ES-I3 (cell line): Measurements from ENCODE around the gene SGPL1.

Experiments used
- H3K36me3 ChIP-seq: 2 replicates; pipeline ENCODE4 v1.6.1; 2013; ENCODE audit warnings: mild to moderate bottlenecking, low read length, control low read depth, moderate library complexity; ENCODE audit not compliant: insufficient read depth
- H3K4me1 ChIP-seq: 2 replicates; pipeline ENCODE4 v1.6.1; 2013; ENCODE audit warnings: mild to moderate bottlenecking, control low read depth, low read length; ENCODE audit not compliant: insufficient read depth
- H3K9ac ChIP-seq: 2 replicates; pipeline ENCODE4 v1.6.1; 2013; ENCODE audit warnings: low read depth, mild to moderate bottlenecking, low read length, moderate library complexity
- H3K9me3 ChIP-seq: 2 replicates; pipeline ENCODE4 v1.6.1; 2013; ENCODE audit warnings: mild to moderate bottlenecking, low read length, moderate library complexity; ENCODE audit not compliant: control insufficient read depth, insufficient read depth

The SGPL1 gene

GRCh38 chr10:70814126-70814525 lies 1.6 kb upstream of the SGPL1 start:
- Histone ChIP-seq H3K36me3 (peaks cover 2% of the 10 kb centered on the region), H3K4me1 (no peaks in the 10 kb centered on the region; the same call in 1 of the 2 replicates), H3K9ac (no peak overlapping the region), H3K9me3 (no peaks in the 10 kb centered on the region)

GRCh38 chr10:70816220-70816894 lies 609 bp downstream of the SGPL1 start:
- H3K4me1 ChIP-seq, result no peaks in the 10 kb centered on the region
- H3K36me3 ChIP-seq, result peaks cover 4% of the 10 kb centered on the region
- peak overlapping the region; percentile 71 for H3K9ac ChIP-seq

GRCh38 chr10:70820976-70821750 lies 5.4 kb downstream of the SGPL1 start:
- Histone ChIP-seq H3K9me3 (no peaks in the 10 kb centered on the region), H3K36me3 (peaks cover 4% of the 10 kb centered on the region), H3K4me1 (no peaks in the 10 kb centered on the region), H3K9ac (no peak overlapping the region)

More at GRCh38 chr10:70816220-70816894, 609 bp downstream of the SGPL1 start:
- no peaks in the 10 kb centered on the region for H3K9me3 ChIP-seq

- no peaks in the 10 kb centered on the region for H3K4me1 ChIP-seq
- H3K9ac ChIP-seq, result no peak overlapping the region
- H3K36me3 ChIP-seq, result peaks cover 4% of the 10 kb centered on the region
- H3K9me3 ChIP-seq, result no peaks in the 10 kb centered on the region
Measured at GRCh38 chr10:70822076-70822820, 6.5 kb downstream of the SGPL1 start.

GRCh38 chr10:70827086-70827757 lies 11.5 kb downstream of the SGPL1 start:
- no peak overlapping the region for H3K9ac ChIP-seq
- no peaks in the 10 kb centered on the region for H3K4me1 ChIP-seq
- no peaks in the 10 kb centered on the region for H3K36me3 ChIP-seq
- H3K9me3 ChIP-seq, result no peaks in the 10 kb centered on the region

GRCh38 chr10:70828923-70829322 lies 13.2 kb downstream of the SGPL1 start:
- Histone ChIP-seq H3K9ac (no peak overlapping the region), H3K36me3 (no peaks in the 10 kb centered on the region), H3K4me1 (no peaks in the 10 kb centered on the region), H3K9me3 (no peaks in the 10 kb centered on the region)

GRCh38 chr10:70829543-70829942 lies 13.8 kb downstream of the SGPL1 start:
- Histone ChIP-seq H3K4me1 (no peaks in the 10 kb centered on the region), H3K9me3 (no peaks in the 10 kb centered on the region), H3K36me3 (no peaks in the 10 kb centered on the region), H3K9ac (no peak overlapping the region)

- Histone ChIP-seq H3K36me3 (no peaks in the 10 kb centered on the region), H3K4me1 (no peaks in the 10 kb centered on the region), H3K9ac (no peak overlapping the region), H3K9me3 (no peaks in the 10 kb centered on the region)
Measured at GRCh38 chr10:70830164-70830563, 14.4 kb downstream of the SGPL1 start.

GRCh38 chr10:70832221-70832620 lies 16.5 kb downstream of the SGPL1 start:
- H3K4me1 ChIP-seq, result no peaks in the 10 kb centered on the region
- H3K36me3 ChIP-seq, result no peaks in the 10 kb centered on the region
- H3K9ac ChIP-seq, result no peak overlapping the region
- H3K9me3 ChIP-seq, result no peaks in the 10 kb centered on the region

GRCh38 chr10:70832852-70833528 lies 17.2 kb downstream of the SGPL1 start:
- H3K9me3 ChIP-seq, result peaks cover 2% of the 10 kb centered on the region; the same call in 1 of the 2 replicates
- H3K9ac ChIP-seq, result no peak overlapping the region
- no peaks in the 10 kb centered on the region for H3K36me3 ChIP-seq
- no peaks in the 10 kb centered on the region for H3K4me1 ChIP-seq

GRCh38 chr10:70833601-70834000 lies 17.9 kb downstream of the SGPL1 start:
- no peaks in the 10 kb centered on the region for H3K4me1 ChIP-seq

GRCh38 chr10:70834021-70834420 lies 18.3 kb downstream of the SGPL1 start:
- no peaks in the 10 kb centered on the region for H3K36me3 ChIP-seq
- no peaks in the 10 kb centered on the region for H3K4me1 ChIP-seq
- peaks cover 2% of the 10 kb centered on the region; the same call in 1 of the 2 replicates for H3K9me3 ChIP-seq
- H3K9ac ChIP-seq, result no peak overlapping the region

More at GRCh38 chr10:70833601-70834000, 17.9 kb downstream of the SGPL1 start:
- peaks cover 2% of the 10 kb centered on the region; the same call in 1 of the 2 replicates for H3K9me3 ChIP-seq
- no peak overlapping the region for H3K9ac ChIP-seq
- H3K36me3 ChIP-seq, result no peaks in the 10 kb centered on the region

GRCh38 chr10:70834441-70835151 lies 18.8 kb downstream of the SGPL1 start:
- no peaks in the 10 kb centered on the region for H3K4me1 ChIP-seq
- no peak overlapping the region for H3K9ac ChIP-seq
- no peaks in the 10 kb centered on the region for H3K36me3 ChIP-seq
- peaks cover 2% of the 10 kb centered on the region; the same call in 1 of the 2 replicates for H3K9me3 ChIP-seq
